ENCODE data around the gene AASDH.

DNA sequence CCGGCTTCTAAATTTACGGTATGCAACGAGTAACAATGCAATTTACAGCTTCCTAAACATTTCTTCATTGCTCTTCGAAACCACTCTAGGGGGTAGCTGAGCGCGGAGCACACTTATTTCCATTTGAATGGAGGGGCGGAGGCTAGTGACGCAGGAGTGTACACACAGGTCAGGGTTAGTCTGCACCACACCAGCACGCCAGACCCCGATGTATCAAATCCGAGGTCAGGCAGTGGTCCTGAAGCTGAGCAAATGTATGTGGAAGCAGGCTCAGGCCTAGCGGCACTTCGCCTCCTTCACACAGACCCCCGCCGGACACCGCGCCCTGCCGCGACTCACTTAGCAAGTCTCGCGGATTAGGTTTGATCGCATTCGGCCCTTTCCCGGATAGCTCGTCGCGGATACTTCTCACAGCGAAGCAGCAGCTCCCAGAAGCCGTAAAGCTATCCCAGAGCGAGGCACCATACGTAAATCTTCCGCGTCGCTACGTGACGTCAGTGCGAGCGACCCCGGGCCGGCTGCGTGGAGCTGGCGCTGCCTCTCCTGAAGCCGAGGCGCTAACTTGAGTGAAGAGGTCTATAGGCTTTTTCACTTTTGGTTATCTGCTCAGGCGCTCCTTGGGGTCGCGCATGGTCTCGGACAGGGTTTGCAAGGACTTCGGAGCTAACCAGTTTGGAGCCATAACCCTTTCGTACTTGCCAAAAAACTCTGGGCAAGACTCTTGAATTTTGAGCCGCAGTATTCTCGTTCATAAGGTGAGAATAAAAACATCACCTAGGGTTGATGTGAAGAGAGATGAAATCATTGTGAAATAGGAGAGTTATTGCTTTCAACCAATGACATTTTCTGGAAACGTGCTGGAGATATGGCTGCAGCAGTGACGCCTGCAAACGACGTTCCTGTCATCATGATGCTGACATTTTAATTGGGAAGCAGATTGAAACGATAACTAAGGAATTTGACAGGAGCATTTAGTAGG lies at the start of gene AASDH:
- TF ChIP-seq, protein P1, sequence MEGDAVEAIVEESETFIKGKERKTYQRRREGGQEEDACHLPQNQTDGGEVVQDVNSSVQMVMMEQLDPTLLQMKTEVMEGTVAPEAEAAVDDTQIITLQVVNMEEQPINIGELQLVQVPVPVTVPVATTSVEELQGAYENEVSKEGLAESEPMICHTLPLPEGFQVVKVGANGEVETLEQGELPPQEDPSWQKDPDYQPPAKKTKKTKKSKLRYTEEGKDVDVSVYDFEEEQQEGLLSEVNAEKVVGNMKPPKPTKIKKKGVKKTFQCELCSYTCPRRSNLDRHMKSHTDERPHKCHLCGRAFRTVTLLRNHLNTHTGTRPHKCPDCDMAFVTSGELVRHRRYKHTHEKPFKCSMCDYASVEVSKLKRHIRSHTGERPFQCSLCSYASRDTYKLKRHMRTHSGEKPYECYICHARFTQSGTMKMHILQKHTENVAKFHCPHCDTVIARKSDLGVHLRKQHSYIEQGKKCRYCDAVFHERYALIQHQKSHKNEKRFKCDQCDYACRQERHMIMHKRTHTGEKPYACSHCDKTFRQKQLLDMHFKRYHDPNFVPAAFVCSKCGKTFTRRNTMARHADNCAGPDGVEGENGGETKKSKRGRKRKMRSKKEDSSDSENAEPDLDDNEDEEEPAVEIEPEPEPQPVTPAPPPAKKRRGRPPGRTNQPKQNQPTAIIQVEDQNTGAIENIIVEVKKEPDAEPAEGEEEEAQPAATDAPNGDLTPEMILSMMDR (IDR thresholded peaks at IDR 0.05) = no peak
- TF ChIP-seq EZH2 (IDR thresholded peaks at IDR 0.05; ENCODE audit: borderline replicate concordance, insufficient read depth, low read depth, low read length, poor library complexity, severe bottlenecking) = no peak

Data from B cell (primary cell).